Measurements from ENCODE around the gene ATG9B. TPM values are rescaled to one million over a fixed set of nuclear protein-coding genes. Genes with fewer than 3 reads are reported as not detected.
A peak's percentile ranks its signal among the peaks of the same experiment; 100 is the strongest.
"Not testable (repeated sequence)": the region's sequence is repeated elsewhere in the genome, so short reads cannot be mapped to it uniquely, and the experiment has no call there.

The ATG9B gene
- total RNA-seq, 1 donor from 2014 or later, result 16.7 TPM

GRCh38 chr7:151035026-151035717 is 10.9 kb upstream of the ATG9B start:
- no peak for ATAC-seq

DNA sequence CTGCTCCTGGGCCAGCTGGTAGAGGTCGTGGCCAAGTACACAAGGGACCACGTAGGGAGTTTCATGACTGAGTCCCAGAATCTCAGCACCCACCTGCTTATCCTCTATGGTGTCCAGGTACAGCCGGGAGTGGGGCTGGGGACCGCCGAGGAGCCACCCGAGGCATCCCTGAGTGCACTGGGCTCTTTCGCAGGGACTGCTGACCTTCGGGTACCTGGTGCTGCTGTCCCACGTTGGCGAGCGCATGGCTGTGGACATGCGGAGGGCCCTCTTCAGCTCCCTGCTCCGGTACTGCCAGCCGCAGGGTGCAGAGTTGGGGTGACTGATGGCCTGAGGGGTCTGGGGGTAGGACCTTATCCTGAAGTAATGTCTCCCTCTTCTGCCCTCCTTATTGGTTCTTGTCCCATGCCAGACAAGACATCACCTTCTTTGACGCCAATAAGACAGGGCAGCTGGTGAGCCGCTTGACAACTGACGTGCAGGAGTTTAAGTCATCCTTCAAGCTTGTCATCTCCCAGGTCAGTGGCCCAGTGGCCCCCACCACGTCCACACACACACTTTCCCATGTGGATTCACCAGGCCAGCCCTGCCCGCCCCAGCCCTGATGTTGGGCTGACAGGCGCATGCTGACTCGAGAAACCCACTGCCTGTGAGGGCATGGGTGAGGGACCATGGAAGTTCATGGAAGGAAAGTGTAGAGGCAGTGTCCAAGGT is 10.2 kb upstream of the ATG9B start:
- no peak for ATAC-seq

DNA sequence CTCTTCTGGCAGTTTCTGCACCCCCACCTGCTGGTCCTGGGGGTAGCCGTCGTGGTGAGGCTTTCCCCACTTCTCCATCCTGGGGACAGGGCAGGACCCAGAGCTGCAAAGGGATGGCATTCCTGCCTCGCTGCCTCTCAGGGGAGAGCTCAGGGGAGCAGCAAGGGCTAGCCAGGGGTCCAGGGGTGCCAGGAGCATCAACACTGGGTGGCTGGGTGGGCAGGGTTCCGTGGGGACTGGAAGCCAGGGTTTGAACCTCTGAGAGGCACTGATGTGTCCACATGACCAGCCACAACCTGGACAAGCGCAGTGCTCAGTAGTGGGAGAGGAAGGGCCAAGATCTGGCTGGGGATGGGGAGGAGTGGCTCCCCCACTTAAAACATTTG is 9.6 kb upstream of the ATG9B start:
- ATAC-seq, result no peak

DNA sequence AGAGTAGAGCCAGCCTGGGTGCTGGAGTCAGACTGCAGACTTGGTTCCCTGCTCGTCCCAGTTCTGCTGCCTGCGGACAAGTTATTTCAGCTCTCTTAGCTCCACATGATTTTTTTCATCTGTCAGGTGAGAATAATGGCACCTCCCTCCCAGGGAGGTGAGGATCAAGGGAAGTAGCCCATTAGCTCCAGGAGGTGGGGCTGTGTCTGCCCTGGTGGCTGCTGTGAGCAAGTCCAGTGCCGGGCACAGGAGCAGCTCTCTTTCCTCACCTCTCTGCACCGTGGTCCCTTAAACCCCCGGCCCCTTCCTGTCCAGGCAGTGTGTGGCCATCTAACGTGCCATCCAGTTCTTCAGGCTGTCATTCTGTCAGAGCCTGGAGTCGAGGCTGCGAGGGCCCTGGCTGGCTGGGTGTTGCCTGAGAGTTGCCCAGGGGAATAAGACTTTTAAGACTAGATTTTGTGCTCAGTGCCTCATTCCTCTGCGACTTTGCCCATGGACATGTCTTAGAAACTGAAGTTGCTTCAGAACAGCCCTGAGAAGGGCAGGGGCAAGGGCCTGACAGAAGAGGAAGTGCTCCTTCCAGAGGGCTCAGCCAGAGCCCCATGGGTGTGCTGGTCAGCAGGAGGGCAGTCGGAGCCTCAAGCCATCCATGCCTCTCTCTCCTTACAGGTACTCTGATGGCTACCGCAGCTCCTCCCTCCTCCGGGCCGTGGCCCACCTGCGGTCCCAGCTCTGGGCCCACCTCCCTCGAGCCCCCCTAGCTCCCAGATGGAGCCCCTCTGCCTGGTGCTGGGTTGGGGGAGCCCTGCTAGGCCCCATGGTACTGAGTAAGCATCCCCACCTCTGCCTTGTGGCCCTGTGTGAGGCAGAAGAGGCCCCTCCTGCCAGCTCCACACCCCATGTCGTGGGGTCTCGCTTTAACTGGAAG is 8.9 kb upstream of the ATG9B start:
- no peak for ATAC-seq

GRCh38 chr7:151031011-151031410 is 6.7 kb upstream of the ATG9B start:
- ATAC-seq, result no peak

DNA sequence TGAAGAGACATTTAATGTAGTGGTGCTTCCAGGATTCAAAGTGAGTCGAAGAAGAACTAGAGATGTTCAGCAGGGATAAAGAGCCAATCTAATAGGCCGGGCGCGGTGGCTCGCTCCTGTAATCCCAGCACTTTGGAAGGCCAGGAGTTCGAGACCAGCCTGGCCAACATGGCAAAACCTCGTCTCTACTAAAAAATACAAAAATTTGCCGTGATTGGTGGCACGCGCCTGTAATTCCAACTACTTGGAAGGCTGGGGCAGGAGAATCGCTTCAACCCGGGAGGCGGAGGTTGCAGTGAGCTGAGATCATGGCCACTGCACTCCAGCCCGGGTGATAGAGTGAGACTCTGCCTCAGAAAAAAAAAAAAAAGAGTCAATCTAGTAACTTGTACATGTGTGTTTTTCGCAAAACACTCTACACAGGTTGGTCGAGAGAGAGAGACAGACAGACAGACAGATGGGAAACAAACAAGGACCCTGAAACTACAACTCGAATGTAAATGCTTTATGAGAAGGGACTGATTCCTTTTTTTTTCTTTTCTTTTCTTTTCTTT is 4.7 kb upstream of the ATG9B start:
- no peak for ATAC-seq

DNA sequence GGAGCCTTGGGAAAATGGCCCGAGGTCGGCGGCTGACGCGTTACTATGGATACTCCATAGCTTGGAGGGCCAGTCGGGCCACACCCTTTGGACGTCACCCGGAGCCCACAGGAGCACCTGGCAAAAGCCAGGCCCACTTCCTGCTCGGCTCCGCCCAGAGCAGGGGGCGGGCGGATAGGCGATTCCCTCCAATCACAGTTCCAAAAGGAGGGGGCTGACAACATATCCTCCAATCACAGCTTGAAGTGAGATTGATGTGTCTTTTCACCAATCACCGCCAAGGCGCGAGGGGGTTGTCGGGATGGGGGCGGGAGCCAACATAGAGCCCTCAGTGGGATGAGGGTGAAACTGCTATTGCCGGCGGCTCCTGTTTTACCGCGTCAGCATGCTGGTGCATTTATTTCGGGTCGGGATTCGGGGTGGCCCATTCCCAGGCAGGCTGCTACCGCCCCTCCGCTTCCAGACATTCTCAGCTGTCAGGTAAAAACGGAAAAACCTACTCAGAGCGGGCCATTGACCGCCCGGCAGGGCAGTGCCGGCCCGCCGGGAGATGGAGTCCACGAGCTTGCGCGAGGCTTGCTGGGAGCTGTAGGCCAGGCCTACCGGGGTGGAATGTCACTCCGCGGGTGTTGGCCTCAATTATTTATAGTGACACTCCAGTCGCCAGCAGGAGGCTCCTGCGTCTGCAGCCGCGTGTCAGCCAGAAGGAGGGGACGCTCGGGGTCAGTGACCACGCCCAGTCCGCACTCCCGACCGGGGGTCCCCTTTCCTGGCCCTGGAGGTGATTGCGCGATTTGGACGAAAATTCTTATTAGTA is 4.0 kb upstream of the ATG9B start, which contains the start of gene ABCB8:
Gene ABCB8 (plus strand): TSS at position 320 of the 817 bp plus-strand sequence. CDS start 66 bp downstream, at position 386.
- peak; percentile 96 for ATAC-seq

DNA sequence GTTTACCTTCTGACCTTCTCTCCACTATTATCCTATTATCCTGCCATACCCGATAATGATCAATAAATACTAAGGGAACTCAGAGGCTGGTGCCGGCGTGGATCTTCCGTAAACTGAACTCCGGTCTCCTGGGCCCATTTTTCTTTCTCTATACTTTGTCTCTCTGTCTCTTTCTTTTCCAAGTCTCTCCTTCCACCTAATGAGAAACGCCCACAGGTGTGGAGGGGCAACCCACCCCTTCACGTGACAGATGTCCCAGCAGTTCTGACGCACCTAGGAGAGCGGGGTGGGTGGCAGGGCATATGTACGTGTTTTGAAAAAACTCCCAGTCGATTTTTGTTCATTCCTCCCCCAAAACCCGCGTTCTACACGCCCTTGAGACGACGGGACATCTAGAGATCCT is 3.4 kb upstream of the ATG9B start:
- peak; percentile 4 for ATAC-seq

- not testable (repeated sequence) for ATAC-seq
Measured at GRCh38 chr7:151026771-151027727, 2.8 kb upstream of the ATG9B start.

DNA sequence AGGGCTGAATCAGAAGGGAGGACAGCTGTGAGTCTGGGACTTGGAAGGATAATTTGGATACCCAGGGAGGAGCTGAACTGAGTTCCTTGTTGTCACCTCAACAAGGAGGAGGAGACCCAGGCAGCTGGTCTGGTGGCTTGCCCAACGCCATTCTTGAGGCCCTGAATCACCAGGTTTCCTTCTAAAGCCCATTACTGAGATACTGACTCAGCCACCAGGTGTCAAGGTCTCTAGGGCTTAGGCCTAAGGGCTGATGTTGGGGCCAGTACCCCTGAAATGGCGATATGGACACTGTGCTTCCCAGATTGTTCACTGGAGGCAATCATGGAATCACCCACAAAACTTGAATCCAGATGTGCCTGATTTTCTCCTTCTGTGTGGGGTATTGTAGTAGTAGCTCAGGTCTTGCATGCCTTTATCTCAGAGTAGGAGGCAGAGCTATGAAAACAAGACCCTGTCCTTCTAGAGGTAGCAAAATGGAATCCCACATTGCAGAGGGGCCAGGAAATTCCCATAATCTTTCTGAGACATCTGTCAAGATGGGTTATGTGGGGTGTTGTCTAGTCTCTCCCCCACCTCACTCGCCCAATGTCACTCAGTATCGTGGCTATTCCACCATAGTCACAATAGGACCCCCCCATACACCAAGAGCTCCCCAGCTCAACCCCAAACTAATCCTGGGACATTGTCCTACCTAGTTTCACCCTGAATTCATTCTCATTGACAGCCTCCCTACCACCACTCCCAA is 1.8 kb upstream of the ATG9B start:
- ATAC-seq, result peak; percentile 51

- no peak for ATAC-seq
Measured at GRCh38 chr7:151023232-151023631, 1.1 kb downstream of the ATG9B start.

- no peak for ATAC-seq
Measured at GRCh38 chr7:151020231-151020630, 4.1 kb downstream of the ATG9B start.

- ATAC-seq, result no peak
Measured at GRCh38 chr7:151019130-151019447, 5.2 kb downstream of the ATG9B start.

- ATAC-seq, result peak; percentile 47
Measured at GRCh38 chr7:151018421-151019129, 5.7 kb downstream of the ATG9B start.

- ATAC-seq, result peak; percentile 53
Measured at GRCh38 chr7:151017953-151018420, 6.3 kb downstream of the ATG9B start.

DNA sequence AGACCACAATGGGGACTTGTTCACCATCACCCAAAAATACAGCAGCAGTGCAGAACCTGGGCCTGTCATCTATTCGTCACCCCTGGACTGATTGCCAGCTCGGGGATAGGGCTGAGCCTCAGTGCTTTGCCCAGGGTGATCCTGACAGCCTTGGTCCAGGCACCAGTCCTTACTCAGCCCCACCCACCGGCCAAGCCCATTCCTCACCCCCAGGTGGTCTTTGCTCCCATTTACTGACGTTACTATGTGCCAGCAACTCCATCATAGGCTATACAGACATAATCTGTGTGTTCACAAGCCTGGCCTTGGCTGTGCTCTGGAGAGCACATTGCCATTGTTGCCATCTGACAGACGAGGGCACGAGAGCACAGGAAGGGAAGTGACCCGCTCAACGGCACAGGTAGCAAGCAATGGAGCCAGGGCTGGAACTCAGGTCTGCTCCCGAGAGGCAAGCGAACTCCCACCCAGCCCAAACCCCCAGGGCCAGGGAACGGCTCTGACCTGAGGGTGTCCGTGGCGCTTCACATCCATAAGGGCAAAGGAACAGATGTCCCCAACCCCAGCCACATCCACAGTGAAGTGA is 6.8 kb downstream of the ATG9B start:
- ATAC-seq, result no peak

GRCh38 chr7:151016942-151017341 is 7.4 kb downstream of the ATG9B start:
- no peak for ATAC-seq

- no peak for ATAC-seq
Measured at GRCh38 chr7:151016505-151016904, 7.8 kb downstream of the ATG9B start.

GRCh38 chr7:151015967-151016366 is 8.3 kb downstream of the ATG9B start:
- ATAC-seq, result no peak
